ENCODE data around the gene SNAI3. TPM values are rescaled to one million over a fixed set of nuclear protein-coding genes. Genes with fewer than 3 reads are reported as not detected.

The SNAI3 gene
- total RNA-seq, 1 experiment from 2014 or later, result not detected

DNA sequence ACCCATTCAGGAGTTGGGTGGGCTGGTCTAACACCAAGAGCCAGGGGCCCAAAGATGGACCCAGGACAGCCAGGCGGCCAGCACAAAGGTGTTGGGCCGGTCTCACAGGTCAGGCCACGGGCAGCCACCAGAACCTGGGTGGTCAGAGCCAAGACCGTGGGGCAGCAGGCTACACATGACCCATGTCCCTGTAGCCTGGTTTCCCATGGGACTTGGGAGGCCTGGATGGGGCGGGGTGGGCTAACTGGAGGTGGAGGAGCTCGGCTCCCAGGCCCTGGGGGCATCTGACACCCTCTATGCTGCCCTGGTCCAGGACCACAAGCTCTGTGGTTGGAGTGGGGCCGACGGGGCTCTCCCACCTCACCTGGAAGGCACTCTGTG is 37.2 kb upstream of the SNAI3 start:
- H3K27me3 ChIP-seq (ENCODE audit: control insufficient read depth, insufficient read depth, low read length), result no peaks in the 10 kb centered on the region
- H3K27ac ChIP-seq (ENCODE audit: low read length), result no peak overlapping the region
- BruUV-seq (replicated peaks), result no TSS peak
- DNase-seq (ENCODE audit: low read depth, low spot score) (no peak), ATAC-seq (no peak)
- H3K4me3 ChIP-seq (ENCODE audit: low read depth in 2 of 2, low read length in 2 of 2), result no peak overlapping the region
- H3K9me3 ChIP-seq (ENCODE audit: control insufficient read depth, insufficient read depth, low read depth, low read length), result no peaks in the 10 kb centered on the region
- H3K36me3 ChIP-seq (ENCODE audit: control insufficient read depth, insufficient read depth, low read length), result peaks cover 2% of the 10 kb centered on the region; the same call in 1 of the 2 replicates
- H3K4me1 ChIP-seq (ENCODE audit: control insufficient read depth, insufficient read depth, low read length), result no peaks in the 10 kb centered on the region
- intact Hi-C loops (cut with micrococcal nuclease; ENCODE audit: unreplicated experiment), result no loop called here
- ChIA-PET POLR2A (no interaction called here), CTCF (no interaction called here)
- in situ Hi-C loops (cut with HindIII; ENCODE audit: low pct_unique_long_range_greater_than_20kb, low sequenced_read_pairs), result no loop called here
- TF ChIP-seq CTCF (IDR thresholded peaks at IDR 0.05) (no peak), POLR2AphosphoS5 (IDR thresholded peaks at IDR 0.05; ENCODE audit: low read depth, low read length) (no peak), TCF7L2 (IDR thresholded peaks at IDR 0.05; ENCODE audit: low read depth, low read length) (no peak), REST (IDR thresholded peaks at IDR 0.05; ENCODE audit: insufficient read depth in 1 of 2, low read depth in 2 of 2, low read length in 1 of 2) (no peak), SIN3A (IDR thresholded peaks at IDR 0.05; ENCODE audit: borderline replicate concordance, insufficient read depth, low read depth, low read length) (no peak)

DNA sequence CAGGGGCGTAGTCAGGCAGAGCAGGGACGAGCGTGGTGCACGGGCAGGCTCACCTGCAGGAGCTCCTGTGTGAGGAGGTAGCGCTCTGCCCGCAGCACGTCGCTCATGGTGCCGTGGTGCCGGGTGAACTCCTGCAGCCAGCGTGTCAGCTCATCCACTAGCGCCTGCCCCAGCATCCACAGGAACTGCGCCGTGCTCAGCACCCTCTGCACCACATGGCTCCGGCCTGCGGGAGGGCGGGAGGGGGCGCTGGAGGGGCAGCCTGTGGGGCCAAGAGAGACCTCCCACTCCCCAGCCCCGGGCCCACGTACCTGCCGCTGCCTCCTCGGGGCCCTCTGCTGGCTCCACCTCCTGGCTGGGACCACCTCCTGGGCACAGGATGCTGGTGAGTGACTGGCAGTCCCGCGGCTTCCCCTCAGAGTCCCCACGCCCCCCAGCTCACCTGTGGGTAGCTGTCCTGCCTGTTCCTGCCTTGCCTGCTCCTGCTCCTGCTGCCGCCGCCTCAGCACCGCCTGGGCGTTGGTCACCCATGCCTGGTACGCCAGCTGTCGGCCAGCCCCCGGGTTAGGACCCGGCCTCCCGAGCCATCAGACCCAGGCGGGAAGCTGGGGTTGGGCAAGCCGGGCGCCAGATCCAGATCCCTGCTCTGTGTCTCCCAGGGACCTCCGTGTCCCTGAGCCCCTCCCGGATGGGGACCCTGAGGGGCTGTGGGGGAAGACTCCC is 36.6 kb upstream of the SNAI3 start:
- in situ Hi-C loops (cut with HindIII; ENCODE audit: low pct_unique_long_range_greater_than_20kb, low sequenced_read_pairs), result no loop called here
- intact Hi-C loops (cut with micrococcal nuclease; ENCODE audit: unreplicated experiment), result no loop called here
- H3K27ac ChIP-seq (ENCODE audit: low read length), result no peak overlapping the region
- no peak for TF ChIP-seq REST (IDR thresholded peaks at IDR 0.05; ENCODE audit: insufficient read depth in 1 of 2, low read depth in 2 of 2, low read length in 1 of 2)
- TF ChIP-seq CTCF (IDR thresholded peaks at IDR 0.05), result no peak
- no peak for TF ChIP-seq SIN3A (IDR thresholded peaks at IDR 0.05; ENCODE audit: borderline replicate concordance, insufficient read depth, low read depth, low read length)
- TF ChIP-seq POLR2AphosphoS5 (IDR thresholded peaks at IDR 0.05; ENCODE audit: low read depth, low read length), result no peak
- TF ChIP-seq TCF7L2 (IDR thresholded peaks at IDR 0.05; ENCODE audit: low read depth, low read length), result no peak
- no peaks in the 10 kb centered on the region for H3K27me3 ChIP-seq (ENCODE audit: control insufficient read depth, insufficient read depth, low read length)
- H3K4me1 ChIP-seq (ENCODE audit: control insufficient read depth, insufficient read depth, low read length), result no peaks in the 10 kb centered on the region
- no peak overlapping the region for H3K4me3 ChIP-seq (ENCODE audit: low read depth in 2 of 2, low read length in 2 of 2)
- BruUV-seq (replicated peaks), result no TSS peak
- ATAC-seq (no peak), DNase-seq (ENCODE audit: low read depth, low spot score) (no peak)
- H3K9me3 ChIP-seq (ENCODE audit: control insufficient read depth, insufficient read depth, low read depth, low read length), result no peaks in the 10 kb centered on the region
- peaks cover 2% of the 10 kb centered on the region; the same call in 1 of the 2 replicates for H3K36me3 ChIP-seq (ENCODE audit: control insufficient read depth, insufficient read depth, low read length)
- CTCF ChIA-PET, result interaction anchor here (0.7 kb wide), 1 partner anchor 121 kb away, joined by 4 read pairs; no protein-coding TSS in a partner anchor
- POLR2A ChIA-PET, result no interaction called here
